ENCODE measurements around the gene CISH.

DNA sequence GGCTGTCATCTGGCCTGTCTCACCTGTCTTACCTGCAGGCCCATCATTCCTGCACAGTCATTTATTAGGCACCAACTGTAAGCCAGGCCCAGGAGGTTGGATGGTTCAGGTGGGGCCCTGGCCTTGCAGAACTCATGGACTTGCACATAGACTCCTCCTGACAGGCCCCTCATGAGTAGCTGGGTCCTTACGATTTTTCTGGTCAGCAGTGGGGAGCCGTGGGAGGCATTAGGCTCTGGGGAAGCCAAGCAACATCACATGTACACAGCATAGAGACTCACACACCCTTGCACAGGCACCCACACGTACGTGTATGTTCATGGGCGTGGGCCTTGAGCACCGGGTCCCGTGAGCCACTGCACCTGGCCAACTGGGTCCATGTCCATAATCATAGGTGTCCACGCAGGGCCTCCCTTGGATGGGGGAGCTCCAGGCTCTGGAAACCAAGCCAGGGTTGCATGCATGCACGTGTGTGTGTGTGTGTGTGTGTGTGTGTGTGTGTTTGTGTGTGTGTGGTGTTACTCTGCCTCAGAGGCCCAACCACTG lies 20.3 kb downstream of the CISH start:
- TF ChIP-seq CTCF (IDR thresholded peaks at IDR 0.05; ENCODE audit: low read depth, low read length, missing input control) (no peak), ZBTB33 (IDR thresholded peaks at IDR 0.05) (no peak), RAD21 (IDR thresholded peaks at IDR 0.05) (no peak)
- TF ChIP-seq, protein P1, sequence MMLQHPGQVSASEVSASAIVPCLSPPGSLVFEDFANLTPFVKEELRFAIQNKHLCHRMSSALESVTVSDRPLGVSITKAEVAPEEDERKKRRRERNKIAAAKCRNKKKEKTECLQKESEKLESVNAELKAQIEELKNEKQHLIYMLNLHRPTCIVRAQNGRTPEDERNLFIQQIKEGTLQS (IDR thresholded peaks at IDR 0.05) = no peak

Measured in liver (tissue), 3 donors.